ENCODE measurements around the gene KCNAB1.

- TF ChIP-seq CTCF (conservative IDR thresholded peaks at IDR 0.05; ENCODE audit: low read length) (no peak), EZH2phosphoT487 (IDR thresholded peaks at IDR 0.05; ENCODE audit: borderline replicate concordance) (no peak)
These were observed 358.5 kb downstream of the KCNAB1 start for GRCh38 chr3:156478891-156479290.

Measured in Loucy (cell line).